Endothelial cell of umbilical vein (primary cell): ENCODE data around the gene INTS6. TPM values are rescaled to one million over a fixed set of nuclear protein-coding genes. Genes with fewer than 3 reads are reported as not detected.

Experiments
- BruUV-seq: library from RNA; stranded (reverse); fragments of 400-500 nt; replicated peaks from 2 replicates; lab custom pipeline; 2021; lab: Mats Ljungman, UMichigan
- CTCF ChIA-PET: fragments of 300-600, 350-600 bp; sonication (Branson Sonifier 250); formaldehyde crosslinking; loops from one replicate; lab custom pipeline; 2021; ENCODE audit warnings: antibody characterized with exemption, inconsistent platforms; lab: Charles Lee
- POLR2A ChIA-PET: fragments of 300-600, 350-600 bp; sonication (Branson Sonifier 250); formaldehyde crosslinking; loops from one replicate; lab custom pipeline; 2021; ENCODE audit warnings: antibody characterized with exemption, inconsistent platforms; lab: Charles Lee
- DNase-seq: peaks from one replicate; pipeline ENCODE4 v3.0.0-alpha.2; 2011; ENCODE audit warnings: low read depth, low spot score
- FAIRE-seq: peaks from 2 replicates; lab custom pipeline; 2011; peaks lifted over from hg19 to GRCh38; lab: Jason Lieb, UNC
- H2AFZ ChIP-seq: 2 replicates; pipeline ENCODE4 v1.6.0; 2012; ENCODE audit warnings: low read depth, low read length, control low read depth, inconsistent platforms
- H3K27ac ChIP-seq: 2 replicates; pipeline ENCODE4 v1.5.1; 2011; ENCODE audit warnings: low read depth, mild to moderate bottlenecking, control low read depth, low read length, moderate library complexity; ENCODE audit not compliant: insufficient read depth
- H3K27me3 ChIP-seq, 2 experiments: 2 replicates each; pipeline versions ENCODE4 v1.6.0 to v1.6.1; 2011; ENCODE audit warnings: low read length in 2 of 2, mixed read lengths in 1 of 2; ENCODE audit not compliant: control insufficient read depth in 2 of 2, insufficient read depth in 2 of 2
- H3K36me3 ChIP-seq, 2 experiments: 2 replicates in 1 of 2; 3 replicates in 1 of 2; pipeline ENCODE4 v1.5.1; 2011; ENCODE audit warnings: low read length in 2 of 2, mild to moderate bottlenecking in 1 of 2, moderate library complexity in 1 of 2; ENCODE audit not compliant: control insufficient read depth in 2 of 2, insufficient read depth in 2 of 2; ENCODE audit errors: extremely low read depth in 1 of 2
- H3K4me1 ChIP-seq: 3 replicates; pipeline ENCODE4 v1.5.1; 2011; ENCODE audit warnings: mild to moderate bottlenecking, low read length; ENCODE audit not compliant: control insufficient read depth, insufficient read depth; ENCODE audit errors: extremely low read depth
- H3K4me2 ChIP-seq: 2 replicates; pipeline ENCODE4 v1.6.1; 2011; ENCODE audit warnings: low read length, control low read depth, mixed read lengths; ENCODE audit not compliant: insufficient read depth
- H3K4me3 ChIP-seq, 3 experiments: fragments of 200-600 bp in 1 of 3; sonication (generic), shearing (Covaris generic) in 1 of 3; replicated peaks in 1 of 3; 2 replicates each; pipeline ENCODE4 v1.5.1; 2011 to 2016; ENCODE audit warnings: control low read depth in 3 of 3, low read length in 3 of 3, mild to moderate bottlenecking in 2 of 3, inconsistent platforms in 1 of 3, low read depth in 1 of 3, moderate library complexity in 1 of 3; ENCODE audit not compliant: insufficient read depth in 1 of 3
- H3K79me2 ChIP-seq: 2 replicates; pipeline ENCODE4 v1.6.0; 2012; ENCODE audit warnings: low read length, inconsistent platforms; ENCODE audit not compliant: control insufficient read depth, insufficient read depth
- H3K9ac ChIP-seq: replicated peaks from 2 replicates; pipeline ENCODE3; 2011; ENCODE audit warnings: low read length, control low read depth; ENCODE audit not compliant: insufficient read depth; ENCODE audit errors: extremely low read depth
- H3K9me1 ChIP-seq: replicated peaks from 3 replicates; pipeline ENCODE4 v1.6.0; 2011; ENCODE audit warnings: mild to moderate bottlenecking, low read length; ENCODE audit not compliant: control insufficient read depth, insufficient read depth; ENCODE audit errors: extremely low read depth
- H3K9me3 ChIP-seq: replicated peaks from 2 replicates; pipeline ENCODE4 v1.5.1; 2012; ENCODE audit warnings: low read length, inconsistent platforms; ENCODE audit not compliant: control insufficient read depth, insufficient read depth
- H4K20me1 ChIP-seq: replicated peaks from 2 replicates; pipeline ENCODE3; 2011; ENCODE audit warnings: mild to moderate bottlenecking, low read length; ENCODE audit not compliant: control insufficient read depth, insufficient read depth; ENCODE audit errors: extremely low read depth
- EZH2 ChIP-seq: IDR thresholded peaks from 2 replicates; pipeline ENCODE4 v1.6.1; 2012; ENCODE audit warnings: borderline replicate concordance, low read depth, mild to moderate bottlenecking, moderate library complexity, low read length, inconsistent platforms; ENCODE audit not compliant: severe bottlenecking
- FOS ChIP-seq: IDR thresholded peaks from 2 replicates; pipeline ENCODE4 v1.6.1; 2011; ENCODE audit warnings: mild to moderate bottlenecking, low read length, moderate library complexity, borderline replicate concordance; ENCODE audit not compliant: insufficient read depth
- GATA2 ChIP-seq: IDR thresholded peaks from 2 replicates; pipeline ENCODE4 v1.7.0; 2011; ENCODE audit warnings: low read depth, mild to moderate bottlenecking, moderate library complexity, mixed read lengths, low read length; ENCODE audit not compliant: insufficient read length, insufficient read depth
- JUN ChIP-seq: IDR thresholded peaks from 2 replicates; pipeline ENCODE4 v1.6.1; 2011; ENCODE audit warnings: borderline replicate concordance, low read depth; ENCODE audit not compliant: insufficient read length, insufficient read depth
- MYC ChIP-seq: IDR thresholded peaks from one replicate; pipeline ENCODE4 v1.6.1; 2011; ENCODE audit warnings: mild to moderate bottlenecking, low read depth, low read length
- POLR2A ChIP-seq: IDR thresholded peaks from 2 replicates; pipeline ENCODE4 v1.6.1; 2012; ENCODE audit warnings: low read depth, mild to moderate bottlenecking, control low read depth, low read length
- POLR2AphosphoS5 ChIP-seq: IDR thresholded peaks from 2 replicates; pipeline ENCODE4 v1.6.1; 2012; ENCODE audit warnings: low read depth, mild to moderate bottlenecking, control low read depth, low read length, moderate library complexity; ENCODE audit not compliant: insufficient read depth
- dilution Hi-C: fragments of 300-500 bp; cut with MboI; formaldehyde crosslinking; loops from one replicate; pipeline ENCODE4 v1.15.0; 2019; ENCODE audit warnings: low sequenced_read_pairs; ENCODE audit not compliant: extremely low pct_ligation_motif_present
- intact Hi-C: fragments of 100-400 bp; cut with micrococcal nuclease; formaldehyde crosslinking; loops from one replicate; pipeline ENCODE4 v1.10.0; 2022
- polyA plus RNA-seq, 4 experiments: library from polyadenylated mRNA; depleted of rRNA in 3 of 4; stranded (reverse) in 3 of 4; unstranded in 1 of 4; fragments of >200 nt; gene quantifications; 2 replicates each; pipeline versions ENCODE4 v1.2.1 to v1.2.3, GENCODE V29; 2011 to 2012; ENCODE audit warnings: missing spikeins in 1 of 4
- total RNA-seq: library from RNA; stranded (reverse); gene quantifications from 2 replicates; pipeline ENCODE4 v1.2.3, GENCODE V29; 2021
- TF ChIP-seq, protein P1 (sequence below): IDR thresholded peaks from 2 replicates; pipeline ENCODE4 v1.6.1; 2011; ENCODE audit not compliant: insufficient read depth, insufficient read length
- TF ChIP-seq, protein P2 (sequence below), 2 donors: IDR thresholded peaks; 1 replicate in 1 of 2; 2 replicates in 1 of 2; pipeline ENCODE4 v1.5.1; 2011; ENCODE audit warnings: low read length in 2 of 2, mild to moderate bottlenecking in 2 of 2, moderate library complexity in 2 of 2, control low read depth in 1 of 2, inconsistent platforms in 1 of 2, low read depth in 1 of 2; ENCODE audit not compliant: insufficient read depth in 1 of 2; ENCODE audit errors: extremely low read depth in 1 of 2

Gene INTS6
- total and polyA plus RNA-seq, 2 donors (not counting 3 experiments of a cell fraction or from before 2014, with no cell fraction given): 9.5 to 45.4 TPM

DNA sequence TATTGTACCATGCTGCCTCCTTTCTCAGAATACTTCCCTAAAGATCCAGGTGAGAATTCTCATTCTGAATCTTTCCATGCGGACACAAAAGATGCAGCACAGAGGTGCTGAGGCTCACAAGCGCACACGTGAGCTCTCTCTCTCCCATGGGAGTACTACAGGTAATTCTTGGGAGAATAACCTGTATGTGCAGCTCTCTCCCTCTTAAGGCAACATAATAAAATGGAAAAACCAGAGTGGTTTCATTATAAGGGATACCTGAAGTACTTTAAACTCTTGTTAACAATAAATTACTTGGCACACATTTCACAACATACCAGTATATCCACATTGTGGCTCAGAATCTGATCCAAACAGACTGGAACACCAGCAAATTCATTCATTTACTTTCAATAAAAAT is 40.4 kb downstream of the INTS6 start:
- intact Hi-C loops: loop anchor here (10.0 kb wide), 1 partner anchor 98 kb away; no protein-coding TSS in a partner anchor
- TF ChIP-seq GATA2: no peak
- no peak for TF ChIP-seq POLR2AphosphoS5
- no peak for TF ChIP-seq JUN
- TF ChIP-seq, protein P1, sequence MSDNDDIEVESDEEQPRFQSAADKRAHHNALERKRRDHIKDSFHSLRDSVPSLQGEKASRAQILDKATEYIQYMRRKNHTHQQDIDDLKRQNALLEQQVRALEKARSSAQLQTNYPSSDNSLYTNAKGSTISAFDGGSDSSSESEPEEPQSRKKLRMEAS: no peak
- TF ChIP-seq MYC: no peak
- no peak for TF ChIP-seq EZH2
- TF ChIP-seq POLR2A: no peak
- TF ChIP-seq, protein P2, sequence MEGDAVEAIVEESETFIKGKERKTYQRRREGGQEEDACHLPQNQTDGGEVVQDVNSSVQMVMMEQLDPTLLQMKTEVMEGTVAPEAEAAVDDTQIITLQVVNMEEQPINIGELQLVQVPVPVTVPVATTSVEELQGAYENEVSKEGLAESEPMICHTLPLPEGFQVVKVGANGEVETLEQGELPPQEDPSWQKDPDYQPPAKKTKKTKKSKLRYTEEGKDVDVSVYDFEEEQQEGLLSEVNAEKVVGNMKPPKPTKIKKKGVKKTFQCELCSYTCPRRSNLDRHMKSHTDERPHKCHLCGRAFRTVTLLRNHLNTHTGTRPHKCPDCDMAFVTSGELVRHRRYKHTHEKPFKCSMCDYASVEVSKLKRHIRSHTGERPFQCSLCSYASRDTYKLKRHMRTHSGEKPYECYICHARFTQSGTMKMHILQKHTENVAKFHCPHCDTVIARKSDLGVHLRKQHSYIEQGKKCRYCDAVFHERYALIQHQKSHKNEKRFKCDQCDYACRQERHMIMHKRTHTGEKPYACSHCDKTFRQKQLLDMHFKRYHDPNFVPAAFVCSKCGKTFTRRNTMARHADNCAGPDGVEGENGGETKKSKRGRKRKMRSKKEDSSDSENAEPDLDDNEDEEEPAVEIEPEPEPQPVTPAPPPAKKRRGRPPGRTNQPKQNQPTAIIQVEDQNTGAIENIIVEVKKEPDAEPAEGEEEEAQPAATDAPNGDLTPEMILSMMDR (IDR thresholded peaks at IDR 0.05; ENCODE audit: extremely low read depth in 1 of 2, insufficient read depth in 1 of 2, low read depth in 1 of 2, low read length in 2 of 2): no peak
- TF ChIP-seq FOS: no peak
- H3K4me1 ChIP-seq: peaks cover 8% of the 10 kb centered on the region
- no peak overlapping the region for H3K27ac ChIP-seq
- H3K9ac ChIP-seq: no peak overlapping the region
- ChIA-PET CTCF (no interaction called here), POLR2A (no interaction called here)
- no peaks in the 10 kb centered on the region for H3K27me3 ChIP-seq
- no peak overlapping the region for H3K4me2 ChIP-seq
- FAIRE-seq: no peak
- dilution Hi-C loops: no loop called here
- peaks cover 0 to 4% of the 10 kb centered on the region in 2 experiments for H3K36me3 ChIP-seq
- peaks cover 65% of the 10 kb centered on the region for H3K79me2 ChIP-seq
- DNase-seq: no peak
- no peaks in the 10 kb centered on the region for H3K9me1 ChIP-seq
- no peaks in the 10 kb centered on the region for H3K9me3 ChIP-seq
- H3K4me3 ChIP-seq: no peak overlapping the region
- no TSS peak for BruUV-seq
- peaks cover 6% of the 10 kb centered on the region for H4K20me1 ChIP-seq
- no peak overlapping the region for H2AFZ ChIP-seq
